HG03521 (cell line): ENCODE data around the gene PRDM5.

Experiments
- ATAC-seq: cut with Tn5 transposase; IDR thresholded peaks from one replicate; pipeline ENCODE4 v1.9.1; 2021; ENCODE audit warnings: mild to moderate bottlenecking, moderate library complexity; ENCODE audit not compliant: unreplicated experiment

The PRDM5 gene

DNA sequence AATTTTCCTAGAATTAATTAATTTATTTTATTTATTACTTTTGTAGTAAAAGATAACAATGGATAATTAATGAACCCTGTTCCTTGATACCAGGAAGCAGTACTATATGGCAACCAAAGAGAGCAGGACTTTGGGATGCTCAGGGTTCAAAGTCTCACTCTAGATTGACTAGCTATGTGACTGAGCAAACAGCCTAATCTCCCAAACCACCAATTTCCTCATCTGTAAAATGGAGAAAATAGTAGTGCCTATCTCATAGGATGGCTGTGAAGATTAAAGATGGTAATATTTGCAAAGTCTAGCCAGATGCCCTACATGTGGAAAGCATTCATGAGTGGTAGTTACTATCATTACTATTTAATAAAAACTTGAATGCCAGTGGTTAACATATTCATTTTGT is 97.6 kb downstream of the PRDM5 start:
- no peak for ATAC-seq

DNA sequence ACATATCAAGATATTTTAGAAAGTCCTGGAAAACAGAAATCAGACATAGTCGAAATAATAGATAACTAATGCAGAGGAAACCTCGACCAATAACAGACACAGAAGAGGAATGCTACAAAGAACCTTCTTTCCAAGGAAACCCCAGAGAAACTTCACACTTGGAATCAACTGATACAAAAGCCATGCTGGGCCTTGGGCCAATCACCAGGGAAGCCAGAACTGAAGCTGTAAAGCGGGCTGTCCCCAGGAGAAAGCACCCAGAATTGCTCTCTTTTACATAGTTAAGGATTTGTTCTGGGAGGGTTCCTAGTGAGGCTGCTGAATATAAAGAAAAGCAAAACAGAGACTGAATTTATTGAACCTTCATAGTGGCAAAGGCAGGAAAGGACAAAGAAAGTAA is 100.5 kb downstream of the PRDM5 start:
- no peak for ATAC-seq

DNA sequence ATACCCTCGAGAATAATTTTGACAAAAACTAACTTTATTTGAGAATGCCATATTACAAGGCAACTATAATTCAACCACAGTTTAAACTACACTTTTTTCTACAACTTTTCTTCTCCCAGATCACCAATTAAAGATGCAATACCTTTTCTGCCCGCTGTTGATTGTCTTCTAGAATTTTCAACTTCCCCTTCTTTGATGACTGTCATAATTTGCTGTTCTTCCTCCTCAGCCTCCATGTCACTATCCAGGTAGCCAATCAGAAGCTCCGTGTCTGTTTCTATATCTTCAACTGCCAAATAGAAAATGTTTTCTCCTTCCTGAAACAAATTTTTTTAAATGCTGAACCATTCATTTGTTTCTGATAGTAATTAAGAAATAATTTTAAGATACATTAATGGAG is 101.5 kb downstream of the PRDM5 start:
- ATAC-seq, result no peak

DNA sequence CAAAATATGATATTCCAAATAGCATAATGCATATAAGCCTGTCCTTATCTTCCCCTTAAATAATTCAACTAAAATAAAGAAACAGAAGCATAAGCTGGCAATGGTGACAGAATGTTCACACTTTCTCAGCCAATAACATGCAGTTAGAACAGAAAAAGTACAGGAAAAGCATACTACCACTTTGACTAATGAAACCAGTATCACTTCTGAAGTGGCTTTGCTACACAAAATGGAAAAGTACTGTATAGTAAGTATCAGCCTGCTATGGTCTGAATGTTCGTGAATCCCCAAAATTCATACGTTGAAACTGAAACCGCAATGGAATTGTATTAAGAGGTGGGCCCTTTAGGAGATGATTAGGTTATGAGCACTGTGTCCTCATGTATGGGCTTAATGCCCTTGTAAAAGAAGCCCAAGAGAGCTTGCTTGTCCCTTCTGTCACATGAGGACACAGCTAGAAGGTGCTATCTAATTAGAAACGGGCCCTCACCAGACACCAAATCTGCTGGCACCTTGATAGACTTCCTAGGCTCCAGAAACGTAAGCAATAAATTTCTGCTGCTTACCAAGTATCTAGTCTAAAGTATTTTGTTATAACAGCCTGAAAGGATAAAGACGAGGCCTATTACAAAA is 102.6 kb downstream of the PRDM5 start:
- no peak for ATAC-seq

DNA sequence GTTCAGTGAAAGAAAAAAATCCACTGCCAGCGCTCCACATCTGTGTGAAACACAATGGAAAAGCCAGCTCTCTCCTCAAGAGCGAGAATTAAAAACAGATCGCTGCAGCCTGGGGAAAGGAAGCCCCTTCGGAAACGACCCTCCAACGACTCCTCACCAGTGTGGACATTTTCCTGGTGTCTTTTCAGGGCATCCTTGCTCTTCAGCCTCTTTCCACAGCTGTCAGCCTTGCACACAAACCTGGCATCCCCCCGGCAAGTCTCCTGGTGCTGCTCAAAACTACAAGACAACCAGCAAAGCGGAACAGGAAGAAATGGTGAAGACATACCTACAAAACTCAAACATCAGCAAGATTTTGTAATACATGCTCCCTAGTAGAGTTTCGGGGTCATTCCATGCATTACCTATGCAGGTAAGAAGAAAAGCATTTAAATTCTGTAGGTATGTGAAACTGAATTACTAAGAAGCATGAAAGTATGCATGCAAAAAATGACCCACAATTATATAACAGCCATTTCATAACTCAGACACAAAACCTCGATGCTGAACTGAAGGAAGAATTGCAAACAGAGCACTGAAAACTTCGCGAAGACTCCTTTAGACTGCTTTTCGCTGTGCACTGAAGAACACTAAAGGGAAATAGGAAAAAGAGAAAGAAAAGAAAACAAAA is 106.1 kb downstream of the PRDM5 start:
- no peak for ATAC-seq

DNA sequence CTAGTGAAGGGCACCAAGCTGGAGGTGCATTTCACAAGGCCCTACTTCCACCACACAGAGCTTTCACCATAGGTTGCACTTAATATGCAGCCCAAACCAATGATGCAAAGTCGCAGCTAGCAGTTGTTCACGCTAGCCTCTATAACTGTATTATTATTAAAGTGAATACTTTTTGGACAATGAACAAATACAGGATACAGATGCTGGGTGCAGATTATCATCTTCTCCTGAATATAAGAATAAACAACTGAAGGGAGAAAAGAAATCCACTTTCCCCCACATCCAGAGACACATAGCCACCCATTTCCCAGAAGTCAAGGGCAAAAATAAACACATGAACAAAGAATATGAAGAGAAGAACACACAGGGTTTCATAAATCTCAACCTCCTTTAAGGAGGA is 107.2 kb downstream of the PRDM5 start:
- ATAC-seq, result no peak

DNA sequence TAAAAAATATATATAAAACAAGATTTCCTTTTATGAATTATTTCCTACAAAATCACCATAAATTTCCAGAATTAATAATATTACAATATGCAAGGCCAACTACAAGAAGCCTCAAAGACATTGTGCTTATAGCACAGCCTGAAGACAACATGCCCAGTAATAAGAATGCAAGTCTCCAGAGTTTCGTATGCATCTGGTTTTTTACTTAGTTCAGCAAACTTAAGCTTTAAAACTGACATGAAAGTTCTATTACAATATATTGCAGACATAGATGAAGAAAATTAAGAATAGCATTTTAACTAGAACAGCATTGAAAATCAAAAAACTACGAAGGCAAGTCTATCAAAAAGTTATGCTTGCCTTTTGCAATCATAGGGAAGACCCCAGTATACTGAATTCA is 107.6 kb downstream of the PRDM5 start:
- no peak for ATAC-seq

DNA sequence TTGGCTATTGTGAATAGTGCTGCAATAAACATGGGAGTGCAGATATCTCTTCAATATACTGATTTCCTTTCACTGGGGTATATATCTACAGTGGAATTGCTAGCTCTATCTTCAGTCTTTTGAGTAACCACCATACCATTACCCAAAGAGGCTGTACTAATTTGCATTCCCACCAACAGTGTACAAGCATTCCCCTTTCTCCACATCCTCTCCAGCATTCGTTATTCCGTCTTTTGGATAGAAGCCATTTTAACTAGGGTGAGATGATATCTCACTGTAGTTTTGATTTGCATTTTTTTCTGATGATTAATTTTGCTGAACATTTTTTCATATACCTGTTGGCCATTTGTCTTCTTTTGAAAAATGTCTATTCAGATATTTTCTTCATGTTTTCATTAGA is 110.3 kb downstream of the PRDM5 start:
- no peak for ATAC-seq

DNA sequence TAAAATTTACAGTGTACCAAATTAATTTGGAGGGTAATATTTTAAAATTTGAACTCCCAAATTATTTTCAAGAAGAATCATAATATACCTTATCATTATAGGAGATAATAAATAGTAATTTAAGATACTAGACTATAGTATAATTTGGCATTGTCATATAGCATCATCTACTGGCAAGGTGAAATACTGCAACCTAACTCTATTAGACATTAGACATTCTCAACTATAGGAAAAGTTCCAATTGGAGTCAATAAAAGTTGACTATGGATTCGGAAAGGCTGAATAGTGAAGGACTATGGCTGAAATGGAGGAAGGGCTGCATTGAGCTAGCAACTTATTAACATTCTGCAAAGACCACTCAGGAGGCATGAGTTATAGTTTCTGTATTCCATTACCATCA is 113.0 kb downstream of the PRDM5 start:
- ATAC-seq, result no peak

DNA sequence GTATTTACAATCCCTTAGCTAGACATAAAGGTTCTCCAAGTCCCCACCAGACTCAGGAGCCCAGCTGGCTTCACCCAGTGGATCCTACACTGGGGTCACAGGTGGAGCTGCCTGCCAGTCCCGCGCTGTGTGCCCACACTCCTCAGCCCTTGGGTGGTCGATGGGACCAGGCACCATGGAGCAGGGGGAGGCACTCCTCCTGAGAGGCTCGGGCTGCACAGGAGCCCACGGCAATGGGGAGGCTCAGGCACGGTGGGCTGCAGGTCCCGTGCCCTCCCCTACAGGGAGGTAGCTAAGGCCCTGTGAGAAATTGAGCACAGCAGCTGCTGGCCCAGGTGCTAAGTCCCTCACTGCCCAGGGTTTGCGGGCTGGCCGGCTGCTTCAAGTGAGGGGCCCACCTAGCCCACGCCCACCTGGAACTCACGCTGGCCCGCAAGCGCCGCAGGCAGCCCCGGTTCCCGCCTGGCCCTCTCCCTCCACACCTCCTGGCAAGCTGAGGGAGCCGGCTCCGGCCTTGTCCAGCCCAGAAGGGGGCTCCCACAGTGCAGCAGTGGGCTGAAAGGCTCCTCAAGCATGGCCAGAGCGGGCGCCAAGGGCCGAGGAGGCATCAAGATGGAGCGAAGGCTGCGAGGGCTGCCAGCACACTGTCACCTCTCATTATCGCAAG is 113.9 kb downstream of the PRDM5 start:
- no peak for ATAC-seq

DNA sequence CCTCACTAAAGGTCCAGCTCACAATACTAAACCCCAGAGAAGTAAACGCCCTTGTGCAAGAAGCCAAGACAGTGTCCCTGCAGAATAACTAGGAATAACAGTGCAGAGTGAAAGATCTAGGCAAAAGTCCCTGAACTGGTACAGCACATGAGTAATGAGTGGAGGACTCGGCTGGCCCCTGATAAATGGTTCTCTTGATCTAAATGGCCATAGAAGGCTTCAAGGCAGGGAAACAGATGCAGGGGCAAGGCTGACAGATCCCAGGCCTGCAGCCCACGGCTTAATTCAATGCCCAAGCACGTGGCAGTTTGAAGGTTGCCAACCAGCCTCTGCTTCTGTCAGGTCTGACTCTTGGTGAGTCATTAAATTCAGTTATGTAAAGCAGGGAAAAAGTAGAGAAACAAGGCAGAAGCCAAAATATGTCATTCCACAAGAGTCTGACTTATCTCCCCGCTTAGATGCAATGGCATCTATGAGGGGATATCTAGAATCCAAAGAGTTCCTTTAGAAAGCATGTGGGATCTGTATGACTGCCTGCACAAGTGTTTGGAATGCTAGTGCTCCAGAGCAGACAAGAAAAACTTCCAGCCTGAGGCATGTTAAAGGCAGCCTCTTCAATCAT is 121.3 kb downstream of the PRDM5 start:
- ATAC-seq, result no peak

DNA sequence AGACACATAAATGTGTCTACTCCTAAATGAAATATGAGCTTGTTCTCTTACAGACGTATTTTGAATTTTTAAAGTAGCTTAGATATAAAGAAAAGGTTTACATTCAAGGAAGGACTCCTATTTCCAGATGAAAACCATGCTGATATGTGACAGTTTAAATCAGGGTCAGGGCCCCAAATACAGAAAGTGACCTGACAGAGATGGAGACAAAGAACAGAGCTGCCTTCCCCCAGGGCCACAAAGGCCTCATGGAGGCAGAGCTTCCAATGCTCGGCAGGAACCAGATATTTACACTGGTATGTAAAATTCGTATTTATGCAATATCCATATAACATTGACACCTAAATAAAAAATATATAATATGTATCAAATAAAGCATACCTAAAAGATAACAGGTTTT is 124.0 kb downstream of the PRDM5 start:
- no peak for ATAC-seq

DNA sequence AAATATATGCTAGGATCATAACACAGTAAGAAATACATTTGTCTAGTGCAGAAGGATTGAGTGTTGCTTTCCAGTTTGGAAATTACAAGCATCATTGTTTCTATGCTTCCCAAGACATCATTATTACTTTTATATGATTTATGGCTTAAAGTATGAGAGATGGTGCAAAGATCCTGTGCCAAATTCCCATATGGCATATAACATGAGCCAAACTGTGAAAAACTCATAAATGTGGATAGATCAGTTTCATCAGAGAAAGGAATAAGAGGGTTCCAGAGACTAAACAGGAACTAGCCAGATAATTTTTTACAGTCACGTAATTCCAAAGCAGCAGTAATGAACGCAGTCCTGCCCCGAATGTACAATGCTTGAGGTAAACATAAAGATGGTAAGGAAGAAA is 126.3 kb downstream of the PRDM5 start:
- no peak for ATAC-seq

DNA sequence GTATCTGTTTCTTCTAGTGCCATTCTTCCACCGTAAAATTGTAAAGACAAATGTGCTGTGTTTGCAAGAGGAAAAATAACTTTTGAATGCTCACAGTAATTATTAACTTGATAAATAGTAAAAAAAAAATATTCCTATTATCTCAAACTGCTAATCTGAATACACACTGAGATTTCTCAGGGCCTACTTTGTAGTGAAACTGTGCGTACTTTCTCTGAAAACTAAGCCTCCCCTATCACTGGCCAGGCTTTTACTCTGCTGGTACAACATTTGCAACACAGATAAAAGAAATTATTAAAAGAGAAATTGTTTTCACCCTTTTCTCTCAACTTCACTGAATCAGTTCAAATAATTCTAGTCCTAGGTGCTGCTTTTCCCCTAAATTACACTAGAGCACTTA is 137.3 kb downstream of the PRDM5 start:
- no peak for ATAC-seq

DNA sequence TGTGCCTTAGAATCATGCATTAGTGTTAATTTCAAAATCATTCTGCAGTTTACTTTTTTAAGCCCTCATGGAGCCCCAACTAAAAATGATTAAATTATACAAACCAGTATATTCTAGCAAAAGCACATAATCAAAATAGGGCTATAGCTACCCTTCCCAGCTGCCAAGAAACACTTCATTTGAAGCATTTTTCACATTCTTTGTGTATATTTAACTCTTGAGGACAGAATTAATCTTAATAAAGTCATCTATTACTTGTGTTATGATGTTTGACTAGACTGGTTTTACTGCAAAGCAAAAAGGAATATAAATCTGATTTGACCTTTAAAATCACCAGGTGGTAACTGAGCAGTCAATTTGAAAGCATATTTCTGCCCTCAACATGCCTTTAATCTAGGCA is 145.1 kb downstream of the PRDM5 start:
- ATAC-seq, result no peak

DNA sequence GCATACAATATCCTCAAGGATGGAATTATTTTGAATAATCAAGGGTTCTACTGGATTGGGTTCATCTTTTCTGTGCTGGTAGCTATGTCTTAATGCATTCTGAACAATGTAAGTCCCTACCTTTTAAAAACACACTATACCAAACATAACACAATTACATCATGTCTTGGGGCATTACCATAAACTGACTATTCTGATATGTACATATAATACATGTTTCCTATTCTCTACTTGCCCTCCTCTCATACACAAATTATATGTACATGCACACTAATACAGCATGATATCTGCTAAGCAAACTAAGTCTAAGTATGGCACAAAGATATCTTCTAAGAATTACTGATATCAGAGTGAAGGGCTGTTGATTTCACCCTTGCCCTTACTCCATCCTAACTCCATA is 147.1 kb downstream of the PRDM5 start:
- no peak for ATAC-seq

DNA sequence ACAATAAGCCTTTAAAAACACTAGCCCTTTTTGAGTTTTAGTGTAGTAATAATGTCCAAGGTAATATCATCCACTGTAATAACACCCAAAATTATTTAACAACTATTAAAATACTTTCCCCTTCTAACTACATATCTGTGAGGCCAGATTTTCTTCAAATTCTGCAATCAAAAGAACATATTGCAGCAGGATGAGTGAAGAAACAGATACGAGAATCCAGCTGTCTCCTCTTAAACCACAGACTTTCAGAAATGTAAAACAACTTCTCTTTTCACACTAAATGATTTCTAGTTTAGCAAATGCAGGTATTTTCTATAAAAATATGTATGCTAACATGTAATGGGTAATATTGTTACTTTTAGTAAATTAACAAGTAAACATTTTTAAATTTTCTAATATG is 148.9 kb downstream of the PRDM5 start:
- ATAC-seq, result no peak

DNA sequence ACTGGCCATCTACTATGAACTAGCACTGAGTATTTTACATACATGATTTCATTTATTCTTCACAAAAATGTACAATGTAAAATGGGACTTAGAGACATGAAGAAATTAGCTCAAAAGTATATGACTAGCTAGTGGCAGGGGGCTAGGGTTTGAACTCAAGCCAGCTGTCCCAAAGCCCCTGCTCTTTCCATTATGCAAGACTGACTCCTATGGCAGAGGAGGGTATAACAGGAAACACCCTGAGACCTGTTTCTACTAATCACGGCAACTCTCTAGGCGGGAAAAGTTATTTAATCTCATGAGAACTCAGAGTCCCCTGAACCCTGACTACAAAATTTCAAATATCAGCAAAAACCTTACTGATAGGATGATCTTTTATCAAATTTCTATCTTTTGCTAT is 150.6 kb downstream of the PRDM5 start:
- no peak for ATAC-seq

DNA sequence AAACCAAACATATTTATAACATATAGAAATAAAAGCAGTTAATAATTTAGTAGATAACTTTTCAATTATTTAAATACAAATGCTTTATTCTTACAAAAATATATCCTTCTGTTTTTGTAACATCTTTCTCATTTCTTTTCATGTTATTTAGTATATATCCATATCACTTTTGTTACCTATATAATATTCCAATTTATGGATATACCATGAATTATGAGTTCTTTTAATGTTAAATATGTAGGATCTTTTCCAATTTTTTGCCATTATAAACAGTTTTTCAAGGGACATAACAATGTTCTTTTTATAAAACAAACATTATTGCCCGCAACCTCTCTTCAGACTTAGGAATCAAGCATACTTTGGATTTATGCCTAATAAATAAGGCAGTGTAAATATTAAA is 151.6 kb downstream of the PRDM5 start:
- ATAC-seq, result no peak

DNA sequence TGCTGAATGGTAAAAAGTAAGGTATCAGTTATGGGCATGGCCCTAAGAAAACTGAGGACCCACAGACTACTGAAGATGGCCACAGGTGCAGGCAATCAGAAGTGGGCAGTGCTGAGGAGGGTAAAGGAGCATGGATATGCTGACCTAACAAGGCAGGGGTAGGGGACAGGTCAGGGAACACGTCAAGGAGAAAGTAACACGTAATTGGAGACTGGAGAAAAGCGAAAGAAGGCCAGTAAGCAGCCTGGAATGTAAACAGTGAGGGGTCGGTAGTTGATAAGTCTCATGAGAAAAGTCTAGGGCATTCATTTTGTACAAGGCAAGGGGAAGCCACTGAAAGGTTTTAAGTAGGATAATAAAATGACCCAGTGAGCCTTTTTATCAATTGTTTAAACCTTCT is 153.3 kb downstream of the PRDM5 start:
- no peak for ATAC-seq

DNA sequence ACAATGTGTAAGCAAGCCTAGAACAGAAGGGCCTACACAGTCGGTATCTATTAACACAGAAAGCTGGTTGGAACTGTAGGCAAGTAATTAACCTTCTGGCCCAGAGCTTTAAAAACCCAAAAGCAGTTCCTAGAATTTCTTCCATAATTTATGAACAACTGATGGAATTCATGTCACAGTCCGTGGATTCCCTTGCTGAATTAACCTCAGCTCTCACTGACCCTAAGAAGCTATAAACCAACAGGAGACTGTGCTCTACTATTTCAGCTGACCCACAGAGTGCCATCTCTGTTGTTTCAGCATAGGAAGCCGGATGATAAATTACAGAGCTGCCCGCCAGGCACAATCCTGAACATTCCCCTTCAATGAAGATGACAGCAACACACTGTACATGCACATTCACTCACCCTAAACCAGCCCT is 157.3 kb downstream of the PRDM5 start:
- ATAC-seq, result no peak

DNA sequence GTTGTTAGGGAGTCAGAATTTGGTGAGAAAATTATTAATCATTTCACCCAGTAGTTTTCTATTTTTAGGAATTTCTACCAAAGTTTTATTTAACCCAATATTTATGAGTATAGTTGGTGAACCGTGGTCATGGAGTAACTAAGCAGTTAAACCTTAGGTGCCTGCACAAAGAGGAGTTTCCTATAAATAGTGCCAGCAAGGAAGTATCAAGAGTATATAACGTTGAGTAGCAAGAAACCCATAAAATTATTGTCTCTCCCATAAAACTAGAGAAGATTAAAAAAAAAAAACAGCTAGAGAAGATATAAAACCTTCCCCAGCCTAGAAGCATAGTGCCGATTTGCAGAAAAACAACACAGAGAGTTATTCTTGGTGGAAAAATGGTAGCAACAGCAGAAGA is 158.9 kb downstream of the PRDM5 start:
- no peak for ATAC-seq
